Caco-2 (cell line): ENCODE measurements around the gene SOX1. TPM values are rescaled to one million over a fixed set of nuclear protein-coding genes. Genes with fewer than 3 reads are reported as not detected.

Experiments
- Bru-seq: library from RNA; stranded (reverse); fragments of 400-500 nt; gene quantifications from one replicate; lab custom pipeline; 2021; lab: Mats Ljungman, UMichigan
- BruChase-seq, 2 experiments: library from RNA; stranded (reverse); fragments of 400-500 nt; gene quantifications; one replicate each; lab custom pipeline; 2021; lab: Mats Ljungman, UMichigan
- BruUV-seq: library from RNA; stranded (reverse); fragments of 400-500 nt; replicated peaks from 2 replicates; lab custom pipeline; 2021; lab: Mats Ljungman, UMichigan
- CTCF ChIA-PET: fragments of 300-600 bp; sonication (Branson Sonifier 250); formaldehyde crosslinking; loops from one replicate; lab custom pipeline; 2022; ENCODE audit warnings: antibody characterized with exemption; lab: Charles Lee
- POLR2A ChIA-PET: fragments of 300-600 bp; sonication (Branson Sonifier 250); formaldehyde crosslinking; loops from one replicate; lab custom pipeline; 2022; ENCODE audit warnings: antibody characterized with exemption; lab: Charles Lee
- DNase-seq, 2 experiments: peaks; one replicate each; pipeline versions ENCODE4 v3.0.0 to v3.0.0-alpha.2; 2020 to 2022
- H3K27me3 ChIP-seq: replicated peaks from 2 replicates; pipeline ENCODE4 v1.6.0; 2011; ENCODE audit warnings: low read length; ENCODE audit not compliant: control insufficient read depth, insufficient read depth
- H3K36me3 ChIP-seq: 2 replicates; pipeline ENCODE4 v1.5.1; 2011; ENCODE audit warnings: low read length; ENCODE audit not compliant: control insufficient read depth, insufficient read depth
- H3K4me1 ChIP-seq: fragments of 250-450 bp; sonication (Bioruptor Pico); 2 replicates; pipeline ENCODE4 v1.5.1; 2020; ENCODE audit warnings: mild to moderate bottlenecking
- H3K4me3 ChIP-seq: 2 replicates; pipeline ENCODE4 v1.5.1; 2011; ENCODE audit warnings: low read depth, mild to moderate bottlenecking, control low read depth, low read length
- H3K9me3 ChIP-seq: fragments of 250-450 bp; sonication (Bioruptor Pico); 2 replicates; pipeline ENCODE4 v1.5.1; 2020; ENCODE audit warnings: mild to moderate bottlenecking, moderate library complexity
- H3K27ac Mint-ChIP-seq: one replicate; pipeline ENCODE4 v1.8.0; 2022; ENCODE audit warnings: mixed read lengths; ENCODE audit not compliant: unreplicated experiment
- H3K27me3 Mint-ChIP-seq: one replicate; pipeline ENCODE4 v1.8.0; 2022; ENCODE audit warnings: mixed read lengths; ENCODE audit not compliant: insufficient read depth, unreplicated experiment
- H3K36me3 Mint-ChIP-seq: one replicate; pipeline ENCODE4 v1.8.0; 2022; ENCODE audit warnings: mild to moderate bottlenecking, mixed read lengths; ENCODE audit not compliant: insufficient read depth, unreplicated experiment
- H3K4me1 Mint-ChIP-seq: one replicate; pipeline ENCODE4 v1.8.0; 2022; ENCODE audit warnings: low read depth, mixed read lengths; ENCODE audit not compliant: unreplicated experiment
- H3K4me3 Mint-ChIP-seq: one replicate; pipeline ENCODE4 v1.8.0; 2022; ENCODE audit warnings: mild to moderate bottlenecking, moderate library complexity, mixed read lengths; ENCODE audit not compliant: unreplicated experiment
- H3K9me3 Mint-ChIP-seq: one replicate; pipeline ENCODE4 v1.8.0; 2022; ENCODE audit warnings: mixed read lengths; ENCODE audit not compliant: unreplicated experiment
- intact Hi-C: fragments of 100-400 bp; cut with micrococcal nuclease; formaldehyde crosslinking; loops from one replicate; pipeline ENCODE4 v1.10.0; 2022; ENCODE audit not compliant: unreplicated experiment
- long read RNA-seq: library from polyadenylated mRNA; stranded (forward); transcript quantifications from one replicate; pipeline ENCODE4 v2.0.0, GENCODE V29; 2022
- total RNA-seq: library from RNA; stranded (reverse); gene quantifications from 2 replicates; pipeline ENCODE4 v1.2.3, GENCODE V29; 2022
- TF ChIP-seq, protein P1 (sequence below), 2 experiments: fragments of 200-600 bp in 1 of 2; IDR thresholded peaks; 1 replicate in 1 of 2; 2 replicates in 1 of 2; pipeline versions ENCODE4 v1.5.1 to v1.8.0; 2011 to 2022; ENCODE audit warnings: antibody characterized with exemption in 1 of 2, control low read depth in 1 of 2, inconsistent platforms in 1 of 2, low read depth in 1 of 2, low read length in 1 of 2, mild to moderate bottlenecking in 1 of 2, moderate library complexity in 1 of 2; ENCODE audit not compliant: insufficient read depth in 1 of 2, severe bottlenecking in 1 of 2, unreplicated experiment in 1 of 2

SOX1 gene
- total RNA-seq (1.7 TPM in 2 replicates), Bru-seq, nascent RNA (percentile 45 among the genes with signal in this experiment), BruChase-seq, experiment 1, labeled RNA remaining after a 2-hour chase (percentile 63 among the genes with signal in this experiment), BruChase-seq, experiment 2, labeled RNA remaining after a 6-hour chase (percentile 32 among the genes with signal in this experiment)
- long read RNA-seq: 0 reads

DNA sequence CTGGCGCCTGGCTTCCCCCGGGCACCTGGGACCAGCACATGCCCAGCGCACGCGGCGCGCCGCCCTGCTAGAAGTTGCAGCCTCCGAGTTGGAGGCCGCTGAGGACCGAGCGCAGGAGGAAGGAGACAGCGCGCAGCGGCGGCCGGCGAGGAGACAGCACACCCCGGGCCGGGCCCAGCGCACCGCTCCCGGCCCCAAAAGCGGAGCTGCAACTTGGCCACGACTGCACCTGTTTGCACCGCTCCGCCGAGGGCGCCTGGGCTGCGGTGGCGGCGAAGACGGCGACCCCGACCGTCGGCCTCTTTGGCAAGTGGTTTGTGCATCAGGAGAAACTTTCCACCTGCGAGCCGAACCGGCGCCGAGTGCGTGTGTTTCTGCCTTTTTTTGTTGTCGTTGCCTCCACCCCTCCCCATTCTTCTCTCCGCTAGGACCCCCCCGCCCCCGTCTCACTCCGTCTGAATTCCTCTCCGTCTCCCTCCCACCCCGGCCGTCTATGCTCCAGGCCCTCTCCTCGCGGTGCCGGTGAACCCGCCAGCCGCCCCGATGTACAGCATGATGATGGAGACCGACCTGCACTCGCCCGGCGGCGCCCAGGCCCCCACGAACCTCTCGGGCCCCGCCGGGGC, at the start of gene SOX1:
SOX1 (plus strand) TSS at position 34 of the 626 bp plus-strand sequence; CDS start at position 544, 510 bp downstream.
- TF ChIP-seq, protein P1, sequence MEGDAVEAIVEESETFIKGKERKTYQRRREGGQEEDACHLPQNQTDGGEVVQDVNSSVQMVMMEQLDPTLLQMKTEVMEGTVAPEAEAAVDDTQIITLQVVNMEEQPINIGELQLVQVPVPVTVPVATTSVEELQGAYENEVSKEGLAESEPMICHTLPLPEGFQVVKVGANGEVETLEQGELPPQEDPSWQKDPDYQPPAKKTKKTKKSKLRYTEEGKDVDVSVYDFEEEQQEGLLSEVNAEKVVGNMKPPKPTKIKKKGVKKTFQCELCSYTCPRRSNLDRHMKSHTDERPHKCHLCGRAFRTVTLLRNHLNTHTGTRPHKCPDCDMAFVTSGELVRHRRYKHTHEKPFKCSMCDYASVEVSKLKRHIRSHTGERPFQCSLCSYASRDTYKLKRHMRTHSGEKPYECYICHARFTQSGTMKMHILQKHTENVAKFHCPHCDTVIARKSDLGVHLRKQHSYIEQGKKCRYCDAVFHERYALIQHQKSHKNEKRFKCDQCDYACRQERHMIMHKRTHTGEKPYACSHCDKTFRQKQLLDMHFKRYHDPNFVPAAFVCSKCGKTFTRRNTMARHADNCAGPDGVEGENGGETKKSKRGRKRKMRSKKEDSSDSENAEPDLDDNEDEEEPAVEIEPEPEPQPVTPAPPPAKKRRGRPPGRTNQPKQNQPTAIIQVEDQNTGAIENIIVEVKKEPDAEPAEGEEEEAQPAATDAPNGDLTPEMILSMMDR (IDR thresholded peaks at IDR 0.05; ENCODE audit: insufficient read depth in 1 of 2, low read depth in 1 of 2, low read length in 1 of 2, severe bottlenecking in 1 of 2, unreplicated experiment in 1 of 2): no peak
- no peaks in the 10 kb centered on the region for H3K4me1 Mint-ChIP-seq
- H3K27ac Mint-ChIP-seq: no peak within 1 kb of the TSS
- no peaks in the 10 kb centered on the region for H3K9me3 Mint-ChIP-seq
- 0 out of 2 replicates have a peak, but pooled peaks cover 3% of the 10 kb centered on the region for H3K4me1 ChIP-seq
- H3K27me3 Mint-ChIP-seq: peaks cover 20% of the 10 kb centered on the region
- DNase-seq: peak in 1 of 2 experiments; percentile 59
- peak within 1 kb of the TSS; percentile 74 for H3K4me3 Mint-ChIP-seq
- POLR2A ChIA-PET: interaction anchor here (0.6 kb wide), 1 partner anchor 51 kb away, joined by 4 read pairs; no protein-coding TSS in a partner anchor
- H3K36me3 ChIP-seq: no peaks in the 10 kb centered on the region
- intact Hi-C loops: no loop called here
- BruUV-seq: no TSS peak
- no peaks in the 10 kb centered on the region for H3K36me3 Mint-ChIP-seq
- H3K27me3 ChIP-seq: no peaks in the 10 kb centered on the region; the same call in 1 of the 2 replicates
- no peaks in the 10 kb centered on the region for H3K9me3 ChIP-seq
- CTCF ChIA-PET: no interaction called here
- H3K4me3 ChIP-seq: peak within 1 kb of the TSS; percentile 47

GRCh38 chr13:112024577-112024976, 42.4 kb upstream of the SOX1 start:
- no peak overlapping the region for H3K4me3 ChIP-seq
- H3K9me3 Mint-ChIP-seq: peaks cover 9% of the 10 kb centered on the region
- H3K9me3 ChIP-seq: no peaks in the 10 kb centered on the region; the same call in 1 of the 2 replicates
- intact Hi-C loops: no loop called here
- CTCF ChIA-PET: no interaction called here
- no peak for DNase-seq
- no peaks in the 10 kb centered on the region for H3K36me3 ChIP-seq
- no peaks in the 10 kb centered on the region for H3K27me3 ChIP-seq
- no peaks in the 10 kb centered on the region for H3K4me1 ChIP-seq
- TF ChIP-seq, protein P1 (IDR thresholded peaks at IDR 0.05; ENCODE audit: insufficient read depth in 1 of 2, low read depth in 1 of 2, low read length in 1 of 2, severe bottlenecking in 1 of 2, unreplicated experiment in 1 of 2): no peak
- peaks cover 35% of the 10 kb centered on the region for H3K27me3 Mint-ChIP-seq
- BruUV-seq: no TSS peak
- no peak overlapping the region for H3K27ac Mint-ChIP-seq
- H3K4me1 Mint-ChIP-seq: no peaks in the 10 kb centered on the region
- H3K4me3 Mint-ChIP-seq: no peak overlapping the region
- POLR2A ChIA-PET: no interaction called here
- no peaks in the 10 kb centered on the region for H3K36me3 Mint-ChIP-seq

GRCh38 chr13:112027250-112027649, 39.7 kb upstream of the SOX1 start:
- DNase-seq: no peak
- H3K9me3 Mint-ChIP-seq: peaks cover 1% of the 10 kb centered on the region
- no peaks in the 10 kb centered on the region for H3K36me3 ChIP-seq
- TF ChIP-seq, protein P1 (IDR thresholded peaks at IDR 0.05; ENCODE audit: insufficient read depth in 1 of 2, low read depth in 1 of 2, low read length in 1 of 2, severe bottlenecking in 1 of 2, unreplicated experiment in 1 of 2): no peak
- no peak overlapping the region for H3K27ac Mint-ChIP-seq
- H3K4me1 ChIP-seq: no peaks in the 10 kb centered on the region
- intact Hi-C loops: no loop called here
- BruUV-seq: no TSS peak
- peaks cover 38% of the 10 kb centered on the region for H3K27me3 Mint-ChIP-seq
- no peak overlapping the region for H3K4me3 ChIP-seq
- H3K4me3 Mint-ChIP-seq: no peak overlapping the region
- no peaks in the 10 kb centered on the region for H3K36me3 Mint-ChIP-seq
- no peaks in the 10 kb centered on the region for H3K9me3 ChIP-seq
- ChIA-PET CTCF (no interaction called here), POLR2A (no interaction called here)
- H3K4me1 Mint-ChIP-seq: no peaks in the 10 kb centered on the region
- H3K27me3 ChIP-seq: no peaks in the 10 kb centered on the region; the same call in 1 of the 2 replicates
